ENCODE data around the gene MICAL3. TPM values are rescaled to one million over a fixed set of nuclear protein-coding genes. Genes with fewer than 3 reads are reported as not detected.

MICAL3 gene
- polyA plus RNA-seq, 2 of the 4 experiments (the other 2 are of a cell fraction) = 20.5 to 30.1 TPM

- no peak for FAIRE-seq
- no peak for ATAC-seq
- no peak overlapping the region for H3K4me2 ChIP-seq
- peak overlapping the region in 1 of 2 experiments; percentile 81; a peak in 4 of 6 replicates for H3K27ac ChIP-seq
- DNase-seq (ENCODE audit: low read depth in 1 of 2, low spot score in 1 of 2) = no peak
- H3K9me3 ChIP-seq = no peaks in the 10 kb centered on the region
- peaks cover 21% of the 10 kb centered on the region for H3K4me1 ChIP-seq
- H3K4me3 ChIP-seq = no peak overlapping the region
- 79% methylated on average over 9 of the region's 19 CpGs for WGBS (ENCODE audit: missing lambda C conversion rate)
- ChIA-PET CTCF (interaction anchor here (0.6 to 2.9 kb wide), 3 partner anchors 9 to 38 kb away, joined by 4 to 18 read pairs (median 5); no protein-coding TSS in a partner anchor), POLR2A (no interaction called here)
- TF ChIP-seq, protein P1, sequence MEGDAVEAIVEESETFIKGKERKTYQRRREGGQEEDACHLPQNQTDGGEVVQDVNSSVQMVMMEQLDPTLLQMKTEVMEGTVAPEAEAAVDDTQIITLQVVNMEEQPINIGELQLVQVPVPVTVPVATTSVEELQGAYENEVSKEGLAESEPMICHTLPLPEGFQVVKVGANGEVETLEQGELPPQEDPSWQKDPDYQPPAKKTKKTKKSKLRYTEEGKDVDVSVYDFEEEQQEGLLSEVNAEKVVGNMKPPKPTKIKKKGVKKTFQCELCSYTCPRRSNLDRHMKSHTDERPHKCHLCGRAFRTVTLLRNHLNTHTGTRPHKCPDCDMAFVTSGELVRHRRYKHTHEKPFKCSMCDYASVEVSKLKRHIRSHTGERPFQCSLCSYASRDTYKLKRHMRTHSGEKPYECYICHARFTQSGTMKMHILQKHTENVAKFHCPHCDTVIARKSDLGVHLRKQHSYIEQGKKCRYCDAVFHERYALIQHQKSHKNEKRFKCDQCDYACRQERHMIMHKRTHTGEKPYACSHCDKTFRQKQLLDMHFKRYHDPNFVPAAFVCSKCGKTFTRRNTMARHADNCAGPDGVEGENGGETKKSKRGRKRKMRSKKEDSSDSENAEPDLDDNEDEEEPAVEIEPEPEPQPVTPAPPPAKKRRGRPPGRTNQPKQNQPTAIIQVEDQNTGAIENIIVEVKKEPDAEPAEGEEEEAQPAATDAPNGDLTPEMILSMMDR (IDR thresholded peaks at IDR 0.05) = no peak
- TF ChIP-seq EHMT2 (IDR thresholded peaks at IDR 0.05; ENCODE audit: low read depth) (no peak), NFE2L2 (conservative IDR thresholded peaks at IDR 0.05; ENCODE audit: low read length) (no peak), ESRRA (IDR thresholded peaks at IDR 0.05; ENCODE audit: borderline replicate concordance, low read length) (no peak), POLR2AphosphoS2 (conservative IDR thresholded peaks at IDR 0.05; ENCODE audit: low read length) (no peak)
Observed at GRCh38 chr22:17780116-17780740, 244.1 kb downstream of the MICAL3 start.

- no peak for TF ChIP-seq GATA3 (IDR thresholded peaks at IDR 0.05; ENCODE audit: borderline replicate concordance)
- TF ChIP-seq NFE2L2 (conservative IDR thresholded peaks at IDR 0.05; ENCODE audit: low read length) = no peak
- TF ChIP-seq, protein P2, sequence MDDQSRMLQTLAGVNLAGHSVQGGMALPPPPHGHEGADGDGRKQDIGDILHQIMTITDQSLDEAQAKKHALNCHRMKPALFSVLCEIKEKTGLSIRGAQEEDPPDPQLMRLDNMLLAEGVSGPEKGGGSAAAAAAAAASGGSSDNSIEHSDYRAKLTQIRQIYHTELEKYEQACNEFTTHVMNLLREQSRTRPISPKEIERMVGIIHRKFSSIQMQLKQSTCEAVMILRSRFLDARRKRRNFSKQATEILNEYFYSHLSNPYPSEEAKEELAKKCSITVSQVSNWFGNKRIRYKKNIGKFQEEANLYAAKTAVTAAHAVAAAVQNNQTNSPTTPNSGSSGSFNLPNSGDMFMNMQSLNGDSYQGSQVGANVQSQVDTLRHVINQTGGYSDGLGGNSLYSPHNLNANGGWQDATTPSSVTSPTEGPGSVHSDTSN (IDR thresholded peaks at IDR 0.05) = no peak
- no peak for TF ChIP-seq MAFK (IDR thresholded peaks at IDR 0.05; ENCODE audit: partially characterized antibody)
- TF ChIP-seq, protein P3, sequence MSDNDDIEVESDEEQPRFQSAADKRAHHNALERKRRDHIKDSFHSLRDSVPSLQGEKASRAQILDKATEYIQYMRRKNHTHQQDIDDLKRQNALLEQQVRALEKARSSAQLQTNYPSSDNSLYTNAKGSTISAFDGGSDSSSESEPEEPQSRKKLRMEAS (IDR thresholded peaks at IDR 0.05) = no peak
- TF ChIP-seq JUNB (IDR thresholded peaks at IDR 0.05) = no peak
- no peak for TF ChIP-seq TP53 (CRISPR knock-in tag; IDR thresholded peaks at IDR 0.05)
- TF ChIP-seq FOSB (CRISPR knock-in tag; IDR thresholded peaks at IDR 0.05) = no peak
- no peak for TF ChIP-seq SMC3 (IDR thresholded peaks at IDR 0.05)
- no peak for TF ChIP-seq HDAC2 (IDR thresholded peaks at IDR 0.05)
- no peak for TF ChIP-seq ESRRA (IDR thresholded peaks at IDR 0.05; ENCODE audit: borderline replicate concordance, low read length)
- TF ChIP-seq FOSL2 (IDR thresholded peaks at IDR 0.05) = no peak
- TF ChIP-seq FOSL2 (CRISPR knock-in tag; IDR thresholded peaks at IDR 0.05) = no peak
- TF ChIP-seq, protein P4, sequence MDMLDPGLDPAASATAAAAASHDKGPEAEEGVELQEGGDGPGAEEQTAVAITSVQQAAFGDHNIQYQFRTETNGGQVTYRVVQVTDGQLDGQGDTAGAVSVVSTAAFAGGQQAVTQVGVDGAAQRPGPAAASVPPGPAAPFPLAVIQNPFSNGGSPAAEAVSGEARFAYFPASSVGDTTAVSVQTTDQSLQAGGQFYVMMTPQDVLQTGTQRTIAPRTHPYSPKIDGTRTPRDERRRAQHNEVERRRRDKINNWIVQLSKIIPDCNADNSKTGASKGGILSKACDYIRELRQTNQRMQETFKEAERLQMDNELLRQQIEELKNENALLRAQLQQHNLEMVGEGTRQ (IDR thresholded peaks at IDR 0.05) = no peak
- no peak for TF ChIP-seq E2F6 (IDR thresholded peaks at IDR 0.05; ENCODE audit: borderline replicate concordance, low read depth)
- TF ChIP-seq, protein P5, sequence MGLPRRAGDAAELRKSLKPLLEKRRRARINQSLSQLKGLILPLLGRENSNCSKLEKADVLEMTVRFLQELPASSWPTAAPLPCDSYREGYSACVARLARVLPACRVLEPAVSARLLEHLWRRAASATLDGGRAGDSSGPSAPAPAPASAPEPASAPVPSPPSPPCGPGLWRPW (IDR thresholded peaks at IDR 0.05) = no peak
- TF ChIP-seq RARB (CRISPR knock-in tag; IDR thresholded peaks at IDR 0.05) = no peak
- no peak for TF ChIP-seq ELK1 (IDR thresholded peaks at IDR 0.05; ENCODE audit: low read depth, low read length)
Observed at GRCh38 chr22:17779286-17780115, 244.9 kb downstream of the MICAL3 start.

More at GRCh38 chr22:17779286-17780115, 244.9 kb downstream of the MICAL3 start:
- Histone ChIP-seq H3K27ac (no peak overlapping the region), H3K4me3 (no peak overlapping the region), H3K4me1 (peaks cover 26% of the 10 kb centered on the region), H3K9me3 (no peaks in the 10 kb centered on the region), H3K4me2 (no peak overlapping the region)
- WGBS (ENCODE audit: missing lambda C conversion rate) = 88% methylated on average over 27 of the region's 27 CpGs
- FAIRE-seq (no peak), DNase-seq (ENCODE audit: low read depth in 1 of 2, low spot score in 1 of 2) (no peak), ATAC-seq (no peak)
- ChIA-PET CTCF (interaction anchor here (0.6 to 2.9 kb wide), 4 partner anchors 10 to 608 kb away, joined by 3 to 18 read pairs (median 4); no protein-coding TSS in a partner anchor), POLR2A (no interaction called here)
